NT2/D1 (cell line): ENCODE data around the gene FCRL5.
A peak's percentile ranks its signal among the peaks of the same experiment; 100 is the strongest.

Experiments
- DNase-seq: peaks from one replicate; pipeline ENCODE4 v3.0.0-alpha.2; 2011; ENCODE audit warnings: low read depth, low spot score
- H3K27me3 ChIP-seq: 2 replicates; pipeline ENCODE4 v1.6.0; 2011; ENCODE audit warnings: mild to moderate bottlenecking; ENCODE audit not compliant: insufficient read length, insufficient read depth
- H3K36me3 ChIP-seq: 2 replicates; pipeline ENCODE4 v1.6.1; 2011; ENCODE audit warnings: mild to moderate bottlenecking, low read length, mixed read lengths; ENCODE audit not compliant: insufficient read depth, insufficient read length
- H3K4me1 ChIP-seq: 2 replicates; pipeline ENCODE4 v1.5.1; 2011; ENCODE audit not compliant: insufficient read depth, insufficient read length
- H3K4me3 ChIP-seq: 2 replicates; pipeline ENCODE4 v1.5.1; 2011; ENCODE audit warnings: low read depth; ENCODE audit not compliant: insufficient read length
- H3K9ac ChIP-seq: 2 replicates; pipeline ENCODE4 v1.6.0; 2011; ENCODE audit warnings: low read depth; ENCODE audit not compliant: insufficient read length
- H3K9me3 ChIP-seq: 2 replicates; pipeline ENCODE4 v1.5.1; 2011; ENCODE audit warnings: mild to moderate bottlenecking, low read length; ENCODE audit not compliant: insufficient read depth
- SUZ12 ChIP-seq: IDR thresholded peaks from 2 replicates; pipeline ENCODE4 v1.6.1; 2011; ENCODE audit not compliant: insufficient read length, insufficient read depth; ENCODE audit errors: extremely low read depth
- YY1 ChIP-seq: IDR thresholded peaks from 2 replicates; pipeline ENCODE4 v1.6.1; 2011; ENCODE audit not compliant: insufficient read length, insufficient read depth
- ZNF274 ChIP-seq: IDR thresholded peaks from 2 replicates; pipeline ENCODE4 v1.6.1; 2011; ENCODE audit warnings: mild to moderate bottlenecking, low read depth, low read length

The FCRL5 gene

DNA sequence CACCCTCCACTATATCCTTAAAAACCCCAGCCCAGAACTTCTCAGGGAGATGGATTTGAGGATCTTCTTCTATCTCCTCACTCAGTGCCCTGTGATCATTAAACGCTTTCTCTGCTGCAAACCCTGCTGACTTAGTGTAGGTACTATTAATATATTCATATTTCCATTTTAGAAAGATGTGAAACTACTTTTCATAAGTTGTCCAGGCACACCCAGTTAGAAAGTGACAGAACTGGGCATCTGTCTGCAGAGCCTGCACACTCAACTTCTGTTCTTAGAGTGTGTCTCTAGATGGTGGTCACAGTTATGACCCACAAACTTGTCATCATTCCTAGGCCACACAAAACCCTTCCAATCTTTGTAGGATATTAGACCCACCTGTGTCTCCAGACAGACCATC lies 55.0 kb downstream of the FCRL5 start:
- Histone ChIP-seq H3K27me3 (no peaks in the 10 kb centered on the region), H3K9ac (no peak overlapping the region), H3K4me3 (no peak overlapping the region), H3K4me1 (no peaks in the 10 kb centered on the region), H3K9me3 (peaks cover 9% of the 10 kb centered on the region; the same call in 1 of the 2 replicates), H3K36me3 (no peaks in the 10 kb centered on the region)
- DNase-seq: no peak
- TF ChIP-seq SUZ12 (no peak), YY1 (no peak), ZNF274 (no peak)

GRCh38 chr1:157496121-157496526 lies 56.2 kb downstream of the FCRL5 start:
- H3K36me3 ChIP-seq: no peaks in the 10 kb centered on the region
- no peak overlapping the region for H3K9ac ChIP-seq
- no peaks in the 10 kb centered on the region for H3K27me3 ChIP-seq
- DNase-seq: peak; percentile 52
- no peak for TF ChIP-seq ZNF274
- TF ChIP-seq SUZ12: no peak
- TF ChIP-seq YY1: no peak
- peaks cover 9% of the 10 kb centered on the region; the same call in 1 of the 2 replicates for H3K9me3 ChIP-seq
- H3K4me1 ChIP-seq: no peaks in the 10 kb centered on the region
- no peak overlapping the region for H3K4me3 ChIP-seq

- Histone ChIP-seq H3K4me1 (peaks cover 2% of the 10 kb centered on the region), H3K9me3 (peaks cover 9% of the 10 kb centered on the region; the same call in 1 of the 2 replicates), H3K9ac (no peak overlapping the region), H3K36me3 (no peaks in the 10 kb centered on the region), H3K4me3 (no peak overlapping the region), H3K27me3 (no peaks in the 10 kb centered on the region)
- TF ChIP-seq SUZ12 (no peak), ZNF274 (no peak), YY1 (no peak)
- DNase-seq: no peak
Observed at GRCh38 chr1:157495285-157495684, 57.0 kb downstream of the FCRL5 start.

- no peaks in the 10 kb centered on the region for H3K27me3 ChIP-seq
- H3K4me3 ChIP-seq: no peak overlapping the region
- no peak for DNase-seq
- H3K9me3 ChIP-seq: peaks cover 4% of the 10 kb centered on the region; the same call in 1 of the 2 replicates
- no peaks in the 10 kb centered on the region for H3K36me3 ChIP-seq
- TF ChIP-seq YY1 (no peak), ZNF274 (no peak), SUZ12 (no peak)
- no peak overlapping the region for H3K9ac ChIP-seq
- H3K4me1 ChIP-seq: peaks cover 4% of the 10 kb centered on the region
Observed at GRCh38 chr1:157494093-157494492, 58.2 kb downstream of the FCRL5 start.

GRCh38 chr1:157490467-157491165 lies 61.7 kb downstream of the FCRL5 start:
- TF ChIP-seq ZNF274 (no peak), YY1 (no peak), SUZ12 (no peak)
- Histone ChIP-seq H3K9me3 (no peaks in the 10 kb centered on the region), H3K36me3 (no peaks in the 10 kb centered on the region), H3K4me1 (peaks cover 4% of the 10 kb centered on the region), H3K27me3 (no peaks in the 10 kb centered on the region), H3K4me3 (no peak overlapping the region), H3K9ac (peak overlapping the region; percentile 1)
- peak; percentile 75 for DNase-seq

- no peaks in the 10 kb centered on the region for H3K27me3 ChIP-seq
- H3K4me3 ChIP-seq: no peak overlapping the region
- no peak overlapping the region for H3K9ac ChIP-seq
- no peak for DNase-seq
- no peaks in the 10 kb centered on the region for H3K36me3 ChIP-seq
- H3K9me3 ChIP-seq: no peaks in the 10 kb centered on the region
- TF ChIP-seq SUZ12: no peak
- no peak for TF ChIP-seq ZNF274
- TF ChIP-seq YY1: no peak
- H3K4me1 ChIP-seq: peaks cover 4% of the 10 kb centered on the region
Observed at GRCh38 chr1:157488156-157488555, 64.2 kb downstream of the FCRL5 start.

DNA sequence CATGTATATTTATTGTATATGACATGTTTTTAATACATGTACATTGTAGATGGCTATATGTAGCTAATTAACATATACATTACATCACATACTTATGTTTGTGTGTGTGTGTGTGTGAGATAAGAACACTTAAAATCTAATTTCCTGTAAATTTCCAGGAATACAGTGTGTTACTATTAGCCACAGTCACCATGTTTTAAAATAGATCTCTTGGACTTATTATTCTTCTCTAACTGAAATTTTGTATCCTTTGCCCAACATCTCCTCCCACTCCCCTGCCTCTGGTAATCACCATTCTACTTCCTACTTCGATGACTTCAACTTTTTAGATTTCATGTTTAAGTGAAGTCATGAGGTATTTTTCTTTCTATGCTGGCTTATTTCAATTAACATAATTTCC lies 64.8 kb downstream of the FCRL5 start:
- H3K4me3 ChIP-seq: no peak overlapping the region
- DNase-seq: no peak
- H3K9ac ChIP-seq: no peak overlapping the region
- H3K4me1 ChIP-seq: peaks cover 4% of the 10 kb centered on the region
- TF ChIP-seq YY1 (no peak), SUZ12 (no peak), ZNF274 (no peak)
- H3K9me3 ChIP-seq: no peaks in the 10 kb centered on the region
- no peaks in the 10 kb centered on the region for H3K27me3 ChIP-seq
- H3K36me3 ChIP-seq: no peaks in the 10 kb centered on the region
